ENCODE results near the gene BCAS4. TPM values are rescaled to one million over a fixed set of nuclear protein-coding genes. Genes with fewer than 3 reads are reported as not detected.
"Not testable (repeated sequence)": the region's sequence is repeated elsewhere in the genome, so short reads cannot be mapped to it uniquely, and the experiment has no call there.

BCAS4 gene
- total RNA-seq, 1 donor from 2014 or later: 7.8 TPM

DNA sequence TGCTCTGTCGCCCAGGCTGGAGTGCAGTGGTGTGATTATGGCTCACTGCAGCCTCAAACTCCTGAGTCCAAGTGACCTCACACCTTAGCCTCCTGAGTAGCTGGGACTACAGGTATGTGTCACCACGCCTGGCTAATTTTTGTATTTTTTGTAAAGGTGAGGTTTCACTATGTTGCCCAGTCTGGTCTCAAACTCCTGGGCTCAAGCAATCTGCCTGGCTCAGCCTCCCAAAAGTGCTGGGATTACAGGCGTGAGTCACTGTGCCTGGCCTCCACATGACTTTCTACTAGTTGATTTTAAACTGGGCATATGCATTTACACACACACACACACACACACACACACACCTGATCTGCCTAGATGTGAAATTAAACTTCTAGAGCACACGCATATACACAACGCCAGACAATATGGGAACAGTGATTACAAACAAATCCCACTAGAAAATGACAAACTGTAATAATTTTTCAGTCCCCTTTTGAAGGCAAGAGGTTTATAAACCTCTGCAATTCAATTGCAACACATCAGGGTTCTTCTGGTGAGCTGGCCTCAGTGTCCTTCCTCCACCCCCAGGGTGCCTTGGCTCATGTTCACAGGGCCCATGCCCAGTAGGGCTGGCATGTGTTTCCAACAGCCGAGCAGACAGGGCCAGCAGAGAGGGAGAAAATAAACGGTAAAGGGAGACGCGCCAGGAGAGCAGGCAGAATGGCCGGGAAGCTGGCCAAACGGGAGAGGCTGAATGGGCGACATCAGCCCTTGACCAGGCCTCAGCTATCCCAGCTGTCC lies 32.2 kb upstream of the BCAS4 start:
- Mint-ChIP-seq H3K9me3 (no peaks in the 10 kb centered on the region), H3K36me3 (ENCODE audit: low read depth) (no peaks in the 10 kb centered on the region), H3K27ac (no peak overlapping the region), H3K27me3 (ENCODE audit: insufficient read depth) (no peaks in the 10 kb centered on the region), H3K4me1 (ENCODE audit: low read depth) (no peaks in the 10 kb centered on the region), H3K4me3 (no peak overlapping the region)
- DNase-seq (ENCODE audit: low spot score): no peak
- intact Hi-C loops (cut with micrococcal nuclease): no loop called here

DNA sequence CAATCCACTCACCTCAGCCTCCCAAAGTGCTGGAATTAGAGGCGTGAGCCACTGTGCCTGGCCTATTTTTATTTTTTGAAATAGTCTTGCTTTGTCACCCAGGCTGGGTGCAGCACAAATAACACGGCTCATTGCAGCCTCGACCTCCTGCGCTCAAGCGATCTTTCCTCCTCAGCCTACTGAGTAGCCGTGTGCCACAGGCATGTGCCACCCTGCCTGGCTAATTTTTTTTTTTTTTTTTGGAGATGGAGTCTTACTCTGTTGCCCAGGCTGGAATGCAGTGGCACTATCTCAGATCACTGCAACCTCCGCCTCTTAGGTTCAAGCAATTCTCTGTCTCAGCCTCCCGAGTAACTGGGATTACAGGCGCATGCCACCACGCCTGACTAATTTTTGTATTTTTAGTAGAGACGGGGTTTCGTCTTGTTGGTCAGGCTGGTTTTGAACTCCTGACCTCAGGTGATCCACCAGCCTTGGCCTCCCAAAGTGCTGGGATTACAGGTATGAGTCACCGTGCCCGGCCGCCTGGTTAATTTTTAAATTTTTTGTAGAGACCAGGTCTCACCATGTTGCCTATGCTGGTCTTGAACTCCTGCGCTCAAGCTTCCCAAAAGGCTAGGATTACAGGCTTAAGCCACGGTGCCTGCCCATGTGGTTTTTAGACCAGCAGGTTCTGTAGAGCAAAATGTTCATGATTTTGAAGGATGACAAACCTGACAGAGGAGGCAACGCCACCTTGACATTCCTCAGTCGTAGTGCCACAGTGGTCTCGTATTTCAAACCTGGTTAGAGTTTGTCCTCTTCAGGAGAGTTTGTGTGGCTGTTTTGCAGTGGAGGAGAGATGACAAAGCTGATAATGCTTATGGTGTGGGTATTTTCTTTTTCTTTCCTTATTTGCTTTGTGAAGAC lies 31.1 kb upstream of the BCAS4 start:
- H3K27me3 Mint-ChIP-seq (ENCODE audit: insufficient read depth); H3K27ac Mint-ChIP-seq; H3K4me1 Mint-ChIP-seq (ENCODE audit: low read depth); DNase-seq (ENCODE audit: low spot score); H3K36me3 Mint-ChIP-seq (ENCODE audit: low read depth); H3K9me3 Mint-ChIP-seq; intact Hi-C loops (cut with micrococcal nuclease); H3K4me3 Mint-ChIP-seq: not testable (repeated sequence)

DNA sequence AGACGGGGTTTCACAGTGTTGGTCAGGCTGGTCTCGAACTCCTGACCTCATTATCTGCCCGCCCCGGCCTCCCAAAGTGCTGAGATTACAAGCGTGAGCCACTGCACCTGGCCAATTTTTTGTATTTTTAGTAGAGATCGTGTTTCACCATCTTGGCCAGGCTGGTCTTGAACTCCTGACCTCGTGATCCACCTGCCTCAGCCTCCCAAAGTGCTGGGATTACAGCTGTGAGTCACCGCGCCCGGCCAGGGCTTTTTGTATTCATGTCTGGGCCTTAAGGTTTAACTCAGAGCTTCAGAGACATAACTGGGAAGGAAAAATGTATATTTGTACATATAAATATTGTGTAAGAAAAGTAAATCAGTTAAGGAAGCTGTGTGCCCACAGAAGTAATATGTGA lies 29.6 kb upstream of the BCAS4 start:
- H3K36me3 Mint-ChIP-seq (ENCODE audit: low read depth); H3K4me3 Mint-ChIP-seq; H3K9me3 Mint-ChIP-seq; H3K27me3 Mint-ChIP-seq (ENCODE audit: insufficient read depth); intact Hi-C loops (cut with micrococcal nuclease); H3K27ac Mint-ChIP-seq; DNase-seq (ENCODE audit: low spot score); H3K4me1 Mint-ChIP-seq (ENCODE audit: low read depth): not testable (repeated sequence)

DNA sequence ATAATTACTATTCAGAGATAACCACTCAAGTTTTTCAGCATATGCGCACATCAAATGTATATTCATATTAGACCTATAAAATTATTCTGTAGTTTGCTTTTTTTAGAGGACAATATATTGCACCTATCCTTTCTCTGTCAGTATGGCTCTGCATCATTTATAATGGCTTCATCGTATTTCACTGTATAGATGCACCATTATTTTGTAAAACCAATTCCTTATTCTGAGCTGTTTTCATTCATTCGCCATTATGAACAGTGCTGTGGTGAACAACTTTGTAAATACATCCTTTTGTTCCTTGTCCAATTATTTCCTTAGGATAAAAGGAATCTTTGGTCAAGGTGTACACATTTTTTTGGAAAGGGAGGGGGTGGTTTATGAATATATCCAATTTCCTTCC lies 29.2 kb upstream of the BCAS4 start:
- no peaks in the 10 kb centered on the region for H3K4me1 Mint-ChIP-seq (ENCODE audit: low read depth)
- no peaks in the 10 kb centered on the region for H3K36me3 Mint-ChIP-seq (ENCODE audit: low read depth)
- H3K27me3 Mint-ChIP-seq (ENCODE audit: insufficient read depth): peaks cover 4% of the 10 kb centered on the region
- H3K9me3 Mint-ChIP-seq: no peaks in the 10 kb centered on the region
- no peak for DNase-seq (ENCODE audit: low spot score)
- H3K4me3 Mint-ChIP-seq: no peak overlapping the region
- intact Hi-C loops (cut with micrococcal nuclease): no loop called here
- H3K27ac Mint-ChIP-seq: no peak overlapping the region

DNA sequence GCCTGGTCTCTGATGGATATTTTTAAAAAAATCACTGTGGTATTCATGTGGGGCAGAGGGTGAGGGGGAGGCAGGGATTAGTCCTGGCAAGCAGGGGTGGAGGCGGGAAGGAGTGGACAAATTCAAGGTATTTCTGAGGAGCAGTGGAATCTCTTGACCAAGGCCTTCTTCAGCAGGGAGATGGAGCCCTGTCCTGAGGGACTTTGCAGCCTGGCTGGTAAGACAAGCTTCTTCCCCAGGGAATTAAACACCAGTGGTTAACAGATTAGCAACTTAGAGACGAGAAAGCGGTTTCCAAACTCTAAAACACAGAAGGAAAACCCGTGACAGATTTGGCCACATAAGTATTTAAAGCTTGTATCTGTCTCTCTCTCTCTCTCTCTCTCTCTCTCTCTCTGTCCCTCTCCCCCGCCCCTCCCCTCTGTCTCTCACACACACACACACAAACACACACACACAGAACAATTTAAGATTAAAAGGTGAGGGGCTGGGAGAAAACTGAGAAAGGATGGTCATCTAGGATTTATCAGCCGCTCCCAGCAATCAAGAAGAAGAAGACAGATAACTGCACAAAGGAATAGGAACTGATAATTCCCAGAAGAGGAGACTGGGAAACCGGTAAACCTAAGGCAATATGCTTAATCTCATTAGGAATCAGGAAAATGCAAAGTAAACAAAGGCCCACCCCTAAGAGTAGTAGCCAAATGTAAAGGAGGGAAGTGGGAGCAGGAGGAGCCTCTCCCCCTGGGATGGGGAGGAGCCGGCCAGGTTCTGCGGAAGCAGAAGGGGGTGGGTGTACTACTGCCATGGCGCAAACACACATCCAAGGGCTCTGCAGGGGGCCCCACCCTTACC lies 27.7 kb upstream of the BCAS4 start:
- H3K27me3 Mint-ChIP-seq (ENCODE audit: insufficient read depth); intact Hi-C loops (cut with micrococcal nuclease); H3K4me3 Mint-ChIP-seq; H3K4me1 Mint-ChIP-seq (ENCODE audit: low read depth); H3K27ac Mint-ChIP-seq; DNase-seq (ENCODE audit: low spot score); H3K9me3 Mint-ChIP-seq; H3K36me3 Mint-ChIP-seq (ENCODE audit: low read depth): not testable (repeated sequence)

DNA sequence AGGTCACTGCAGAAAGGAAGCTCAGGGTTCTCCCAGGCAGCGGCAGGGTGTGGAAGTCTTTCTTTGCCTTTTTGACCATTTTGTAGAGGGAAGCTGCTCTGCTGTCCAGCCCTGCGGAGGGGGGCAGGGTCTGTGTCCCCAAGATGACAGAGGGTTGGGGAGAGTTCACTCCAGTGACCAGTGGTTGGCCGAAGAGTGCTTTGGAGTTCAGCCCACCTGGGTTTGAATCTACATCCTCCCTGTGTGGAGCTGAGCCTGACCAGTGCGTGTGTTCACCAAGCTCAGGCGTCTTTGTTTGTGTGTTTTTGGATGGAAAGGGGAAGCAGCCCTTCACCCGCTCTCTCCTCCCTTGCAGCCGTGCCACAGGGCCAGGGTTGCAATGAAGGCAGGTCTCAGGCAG lies 25.9 kb upstream of the BCAS4 start:
- H3K9me3 Mint-ChIP-seq; H3K4me1 Mint-ChIP-seq (ENCODE audit: low read depth); H3K4me3 Mint-ChIP-seq; H3K27ac Mint-ChIP-seq; DNase-seq (ENCODE audit: low spot score); intact Hi-C loops (cut with micrococcal nuclease); H3K36me3 Mint-ChIP-seq (ENCODE audit: low read depth); H3K27me3 Mint-ChIP-seq (ENCODE audit: insufficient read depth): not testable (repeated sequence)

DNA sequence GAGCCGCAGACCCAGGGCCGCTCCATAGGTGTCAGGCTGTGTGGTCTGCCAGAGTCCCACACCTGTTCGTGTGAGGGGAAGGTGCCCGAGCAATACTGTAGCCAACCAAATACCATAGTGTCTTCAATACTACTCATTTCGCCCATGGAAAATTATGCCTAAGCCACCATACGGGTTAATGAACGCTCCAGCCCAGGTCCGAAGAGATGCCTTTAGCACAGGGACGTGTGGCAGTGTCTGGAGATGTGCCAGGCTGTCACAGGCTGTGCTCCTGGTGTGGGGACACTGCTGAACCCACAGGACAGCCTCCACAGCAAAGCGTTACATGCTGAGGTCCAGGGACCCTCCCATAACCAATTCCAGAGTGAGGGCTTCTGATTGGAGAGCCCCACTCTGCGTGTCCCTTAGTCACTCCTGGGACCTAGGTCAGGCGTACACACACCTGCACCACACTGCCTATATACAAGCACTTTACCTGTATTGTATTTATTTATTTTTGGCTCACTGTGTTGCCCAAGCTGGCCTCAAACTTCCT lies 25.2 kb upstream of the BCAS4 start:
- H3K27me3 Mint-ChIP-seq (ENCODE audit: insufficient read depth); H3K36me3 Mint-ChIP-seq (ENCODE audit: low read depth); H3K9me3 Mint-ChIP-seq; H3K4me1 Mint-ChIP-seq (ENCODE audit: low read depth); H3K4me3 Mint-ChIP-seq; intact Hi-C loops (cut with micrococcal nuclease); H3K27ac Mint-ChIP-seq; DNase-seq (ENCODE audit: low spot score): not testable (repeated sequence)

DNA sequence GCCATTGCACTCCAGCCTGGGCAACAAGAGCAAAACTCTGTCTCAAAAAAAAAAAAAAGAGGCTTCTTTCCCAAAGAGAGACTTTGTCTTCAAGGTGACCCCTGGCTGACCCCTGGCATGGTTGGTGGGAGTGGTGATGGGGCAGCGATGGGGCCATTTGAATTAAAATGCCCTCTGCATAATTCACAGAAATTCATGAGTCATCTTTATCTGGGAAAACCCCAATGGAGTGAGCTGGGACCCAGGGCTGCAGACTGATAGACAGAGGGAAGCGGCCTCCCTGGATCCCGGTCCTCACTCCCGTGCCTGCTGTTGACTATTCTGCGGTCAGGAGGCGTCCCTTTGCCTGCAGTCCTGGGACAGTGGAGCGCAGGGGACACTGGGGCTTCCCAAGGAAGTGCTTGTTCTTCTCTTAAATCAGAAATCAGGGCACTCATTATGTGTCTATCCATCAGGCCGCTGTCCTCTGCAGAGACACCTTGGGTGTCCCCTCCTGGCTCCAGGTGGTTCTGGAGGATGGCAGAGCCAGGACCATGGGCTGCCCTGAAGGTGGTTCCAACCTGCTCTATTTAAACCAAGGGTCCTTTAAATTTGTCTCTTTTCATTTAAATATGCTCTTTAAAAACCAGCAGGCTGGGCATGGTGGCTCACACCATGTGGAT lies 23.3 kb upstream of the BCAS4 start:
- H3K4me3 Mint-ChIP-seq; H3K27ac Mint-ChIP-seq; H3K9me3 Mint-ChIP-seq; intact Hi-C loops (cut with micrococcal nuclease); H3K36me3 Mint-ChIP-seq (ENCODE audit: low read depth); H3K27me3 Mint-ChIP-seq (ENCODE audit: insufficient read depth); H3K4me1 Mint-ChIP-seq (ENCODE audit: low read depth); DNase-seq (ENCODE audit: low spot score): not testable (repeated sequence)

DNA sequence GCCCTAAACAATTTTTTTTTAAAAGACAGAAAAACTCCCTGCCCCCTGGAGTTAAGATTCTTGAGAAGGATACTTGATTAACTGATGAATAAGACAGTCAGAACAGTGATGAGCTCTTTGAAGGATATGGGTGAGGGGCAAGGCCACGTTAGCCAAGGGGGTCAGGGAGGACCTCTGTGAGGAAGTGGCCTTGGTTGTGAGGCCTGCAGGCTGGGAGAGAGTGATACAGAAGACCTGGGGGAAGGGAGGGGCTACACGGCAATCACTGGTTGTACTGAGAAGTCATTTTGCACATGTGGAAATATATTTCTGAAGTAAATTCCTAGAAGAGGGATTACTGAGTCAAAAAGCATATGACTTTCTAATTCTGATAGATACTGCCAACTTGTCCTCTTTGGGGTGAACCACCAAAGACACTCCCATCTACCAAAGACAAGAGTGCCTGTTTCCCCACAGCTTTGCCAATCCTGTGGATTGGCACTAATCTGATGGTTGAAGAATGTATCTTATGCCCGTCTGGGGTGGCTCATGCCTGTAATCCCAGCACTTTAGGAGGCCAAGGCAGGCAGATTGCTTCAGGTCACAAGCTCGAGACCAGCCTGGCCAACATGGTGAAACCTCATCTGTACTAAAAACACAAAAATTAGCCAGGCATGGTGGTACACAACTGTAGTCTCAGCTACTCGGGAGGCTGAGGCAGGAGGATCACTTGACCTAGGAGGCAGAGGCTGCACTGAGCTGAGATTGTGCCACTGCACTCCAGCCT lies 22.3 kb upstream of the BCAS4 start:
- Mint-ChIP-seq H3K9me3 (no peaks in the 10 kb centered on the region), H3K27ac (no peak overlapping the region), H3K27me3 (ENCODE audit: insufficient read depth) (peaks cover 8% of the 10 kb centered on the region), H3K4me3 (no peak overlapping the region), H3K4me1 (ENCODE audit: low read depth) (no peaks in the 10 kb centered on the region), H3K36me3 (ENCODE audit: low read depth) (no peaks in the 10 kb centered on the region)
- no peak for DNase-seq (ENCODE audit: low spot score)
- intact Hi-C loops (cut with micrococcal nuclease): no loop called here

DNA sequence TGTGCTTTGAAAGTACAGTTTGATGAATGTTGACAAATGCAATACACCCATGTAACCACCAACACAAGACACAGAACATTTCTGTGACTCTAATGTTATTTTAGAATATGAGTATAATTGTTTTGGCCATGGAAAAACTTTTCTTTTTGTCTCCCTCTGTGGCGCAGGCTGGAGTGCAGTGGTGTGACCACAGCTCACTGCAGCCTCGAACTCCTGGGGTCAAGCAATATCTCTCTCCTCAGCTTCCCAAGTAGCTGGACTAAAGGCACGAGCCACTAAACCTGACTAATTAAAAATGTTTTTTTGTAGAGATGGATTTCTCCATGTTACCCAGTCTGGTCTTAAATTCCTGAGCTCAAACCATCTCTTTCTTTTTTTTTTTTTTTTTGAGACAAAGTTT lies 20.3 kb upstream of the BCAS4 start:
- peaks cover 7% of the 10 kb centered on the region for H3K27me3 Mint-ChIP-seq (ENCODE audit: insufficient read depth)
- intact Hi-C loops (cut with micrococcal nuclease): no loop called here
- H3K9me3 Mint-ChIP-seq: no peaks in the 10 kb centered on the region

DNA sequence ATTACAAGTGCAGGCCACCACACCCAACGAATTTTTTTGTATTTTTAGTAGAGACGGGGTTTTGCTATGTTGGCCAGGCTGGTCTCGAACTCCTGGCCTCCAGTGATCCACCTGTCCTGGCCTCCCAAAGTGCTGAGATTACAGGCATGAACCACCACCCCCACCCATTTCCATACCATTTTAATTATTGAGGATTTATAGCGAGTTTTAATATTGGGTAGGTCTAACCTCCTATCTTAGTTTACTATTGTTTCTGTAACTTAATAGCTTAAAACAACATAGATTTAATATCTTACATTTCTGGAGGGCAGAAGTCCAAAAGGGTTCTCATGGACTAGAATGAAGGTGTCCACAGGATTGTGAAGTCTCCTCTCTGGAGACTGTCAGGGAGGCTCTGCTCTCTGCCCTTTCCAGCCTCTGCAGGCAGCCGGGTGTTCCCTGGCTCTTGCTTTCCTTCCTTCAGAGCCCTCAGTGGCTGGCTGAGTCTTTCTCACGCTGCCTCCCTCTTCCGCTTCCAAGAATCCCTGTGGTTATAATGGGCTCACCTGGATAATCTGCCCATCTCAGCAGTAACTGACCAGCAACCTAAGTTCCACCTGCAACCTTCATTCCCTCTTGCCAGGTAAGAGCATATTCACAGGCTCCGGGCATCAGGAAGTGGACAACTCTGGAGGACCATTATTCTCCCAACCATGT lies 18.6 kb upstream of the BCAS4 start:
- no peak for DNase-seq (ENCODE audit: low spot score)
- H3K4me3 Mint-ChIP-seq: no peak overlapping the region
- peaks cover 11% of the 10 kb centered on the region for H3K27me3 Mint-ChIP-seq (ENCODE audit: insufficient read depth)
- H3K4me1 Mint-ChIP-seq (ENCODE audit: low read depth): no peaks in the 10 kb centered on the region
- no peak overlapping the region for H3K27ac Mint-ChIP-seq
- H3K9me3 Mint-ChIP-seq: no peaks in the 10 kb centered on the region
- intact Hi-C loops (cut with micrococcal nuclease): no loop called here
- H3K36me3 Mint-ChIP-seq (ENCODE audit: low read depth): no peaks in the 10 kb centered on the region

More for the DNA sequence above, 20.3 kb upstream of the BCAS4 start:
- Mint-ChIP-seq H3K4me1 (ENCODE audit: low read depth) (no peaks in the 10 kb centered on the region), H3K27ac (no peak overlapping the region), H3K4me3 (no peak overlapping the region), H3K36me3 (ENCODE audit: low read depth) (no peaks in the 10 kb centered on the region)
- DNase-seq (ENCODE audit: low spot score): no peak

All from activated T-helper 1 cell treated with anti-CD3 and anti-CD28 coated beads, Interleukin-12 subunit alpha, Interleukin-12 subunit beta, Interleukin-2, Interleukin-4 antibody, amounts not matched to agents 30 ng/mL and 10 ng/mL and 1 ng/mL, durations not matched to agents 14 hours and 24 hours and 36 hours (primary cell).